Measurements from ENCODE around the gene ENKD1. TPM values are rescaled to one million over a fixed set of nuclear protein-coding genes. Genes with fewer than 3 reads are reported as not detected.

Gene ENKD1
- total and polyA plus RNA-seq, 2 of the 4 experiments (the other 2 are of a cell fraction) = 2.9 to 6.3 TPM

DNA sequence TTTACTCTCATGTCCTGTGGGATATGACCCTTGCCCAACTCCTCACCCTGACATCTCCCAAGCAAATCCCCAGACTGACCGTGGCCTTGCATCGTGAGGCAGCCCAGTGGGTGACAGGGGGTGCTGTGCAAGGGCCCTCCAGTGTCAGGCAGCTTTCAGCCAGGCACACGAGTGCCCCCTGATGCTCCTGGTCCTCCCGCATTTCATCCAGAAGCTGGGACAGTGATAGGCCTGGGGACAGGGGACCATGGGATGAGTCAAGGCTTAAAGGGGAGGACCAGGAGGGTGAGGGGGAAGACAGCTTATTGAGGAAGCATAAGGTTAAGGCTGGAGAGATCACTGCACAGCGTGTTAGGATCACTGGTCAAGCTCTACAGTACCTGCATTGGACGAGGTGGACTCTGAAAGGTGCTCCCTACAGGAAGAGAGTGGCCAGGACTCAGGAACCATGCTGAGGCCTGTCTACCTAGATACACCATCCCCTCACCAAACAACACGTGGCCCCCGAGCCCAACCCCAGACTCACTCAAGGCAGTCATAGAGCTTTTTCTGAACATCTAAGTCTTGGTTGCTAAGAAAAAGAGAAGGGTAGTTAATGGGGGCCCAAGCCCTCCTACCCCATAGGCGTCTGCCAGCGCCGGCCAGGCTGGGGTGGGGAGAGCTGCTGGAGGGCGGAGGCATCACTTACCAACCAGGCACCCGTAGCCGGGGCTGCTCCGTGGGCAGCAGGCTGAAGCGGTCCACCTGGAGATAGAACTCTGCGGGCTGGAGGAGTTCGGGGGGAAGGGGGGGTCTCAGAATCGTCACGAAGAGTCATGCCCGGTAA is 7.5 kb downstream of the ENKD1 start:
- no peak overlapping the region for H3K4ac ChIP-seq (ENCODE audit: low read depth, low read length)
- H3K79me1 ChIP-seq (ENCODE audit: low read depth in 1 of 2, low read length in 2 of 2) = peaks cover 6 to 20% of the 10 kb centered on the region in 2 experiments; a peak in 3 of 4 replicates
- no peak overlapping the region for H2BK5ac ChIP-seq (ENCODE audit: low read depth, low read length, poor library complexity, severe bottlenecking)
- no peak overlapping the region for H4K5ac ChIP-seq (ENCODE audit: low read depth, low read length)
- H4K8ac ChIP-seq (ENCODE audit: low read depth in 2 of 2, low read length in 2 of 2) = peak overlapping the region in 1 of 2 experiments; percentile 89; a peak in 2 of 4 replicates
- H3K9ac ChIP-seq (ENCODE audit: low read depth, low read length) = peak overlapping the region; percentile 58
- POLR2A ChIA-PET (ENCODE audit: unreplicated experiment) = no interaction called here
- H3K27ac ChIP-seq (ENCODE audit: insufficient read depth, low read length) = no peak overlapping the region; the same call in 1 of the 2 replicates
- H2BK20ac ChIP-seq (ENCODE audit: low read depth, low read length) = no peak overlapping the region
- peaks cover 3% of the 10 kb centered on the region; the same call in 1 of the 2 replicates for H3K36me3 ChIP-seq (ENCODE audit: control insufficient read depth, insufficient read depth, low read length)
- no peak for TF ChIP-seq SMC3 (IDR thresholded peaks at IDR 0.05; ENCODE audit: low read depth, low read length)
- TF ChIP-seq RCOR1 (IDR thresholded peaks at IDR 0.05; ENCODE audit: insufficient replicate concordance, low read length) = no peak
- no peak for TF ChIP-seq CTCF (conservative IDR thresholded peaks at IDR 0.05; ENCODE audit: low read depth, low read length)
- TF ChIP-seq POLR2A (IDR thresholded peaks at IDR 0.05; ENCODE audit: low read depth, low read length) = no peak
- TF ChIP-seq RAD21 (IDR thresholded peaks at IDR 0.05; ENCODE audit: low read length) = no peak
- TF ChIP-seq MAZ (IDR thresholded peaks at IDR 0.05; ENCODE audit: borderline replicate concordance, low read depth, low read length) = no peak
- no peak for TF ChIP-seq CEBPB (IDR thresholded peaks at IDR 0.05; ENCODE audit: low read depth, low read length)
- no peak for DNase-seq
- H4K20me1 ChIP-seq (ENCODE audit: insufficient read depth, low read length) = peaks cover 5% of the 10 kb centered on the region
- peak overlapping the region; percentile 100 for H2AFZ ChIP-seq (replicated peaks; ENCODE audit: low read length, poor library complexity)
- ATAC-seq (ENCODE audit: low read depth) = no peak
- H2AK5ac ChIP-seq (ENCODE audit: low read depth, low read length) = peak overlapping the region; percentile 1; the same call in 1 of the 2 replicates
- no peak overlapping the region for H2BK120ac ChIP-seq (ENCODE audit: low read depth, low read length)
- H3K4me3 ChIP-seq (ENCODE audit: insufficient read depth, low read depth, low read length) = peak overlapping the region; percentile 64
- peaks cover 7% of the 10 kb centered on the region for H3K9me1 ChIP-seq (ENCODE audit: insufficient read depth, low read length)
- no peak overlapping the region for H3K56ac ChIP-seq (ENCODE audit: extremely low read depth, insufficient read depth, low read length)
- no peaks in the 10 kb centered on the region for H3K27me3 ChIP-seq (ENCODE audit: control insufficient read depth, insufficient read depth, low read length)
- CTCF ChIA-PET = interaction anchor here (1.3 kb wide), 1 partner anchor 138 kb away, joined by 4 read pairs; no protein-coding TSS in a partner anchor
- H3K4me2 ChIP-seq (ENCODE audit: low read depth, low read length) = peak overlapping the region; percentile 76
- H2BK15ac ChIP-seq (ENCODE audit: low read depth, low read length) = no peak overlapping the region
- H3K23ac ChIP-seq (ENCODE audit: low read depth, low read length) = peak overlapping the region; percentile 74; the same call in 1 of the 2 replicates
- no peak overlapping the region for H3K18ac ChIP-seq (ENCODE audit: low read depth, low read length)
- in situ Hi-C loops (cut with MboI; ENCODE audit: low sequenced_read_pairs) (no loop called here), intact Hi-C loops (cut with micrococcal nuclease) (no loop called here), dilution Hi-C loops (cut with HindIII; ENCODE audit: low sequenced_read_pairs, unreplicated experiment) (no loop called here)
- 24% methylated on average over 4 of the region's 21 CpGs; no CpG with 5 or more reads in 1 of the 2 experiments for WGBS, 2 experiments (ENCODE audit: extremely low coverage in 2 of 2, insufficient read length in 1 of 2)
- no peak overlapping the region for H3K14ac ChIP-seq (replicated peaks; ENCODE audit: low read depth, low read length)
- H3K4me1 ChIP-seq (ENCODE audit: control insufficient read depth, insufficient read depth, low read length) = peaks cover 6% of the 10 kb centered on the region; the same call in 1 of the 2 replicates
- H3K9me3 ChIP-seq (ENCODE audit: control insufficient read depth, insufficient read depth, low read length) = no peaks in the 10 kb centered on the region
- no peak overlapping the region for H4K91ac ChIP-seq (ENCODE audit: insufficient read depth, low read depth, low read length)
- BruUV-seq (replicated peaks) = no TSS peak
- peak overlapping the region; percentile 95 for H2AK9ac ChIP-seq (replicated peaks; ENCODE audit: low read depth, low read length, poor library complexity)
